C4-2B (cell line): Measurements from ENCODE around the gene FOXJ3.

Experiments used
- CTCF ChIP-seq: fragments of 450-650 bp; conservative IDR thresholded peaks from 2 replicates; pipeline ENCODE4 v1.5.1; 2017; ENCODE audit warnings: mild to moderate bottlenecking
- ZFX ChIP-seq: fragments of 450-650 bp; IDR thresholded peaks from 2 replicates; pipeline ENCODE4 v1.6.1; 2017

DNA sequence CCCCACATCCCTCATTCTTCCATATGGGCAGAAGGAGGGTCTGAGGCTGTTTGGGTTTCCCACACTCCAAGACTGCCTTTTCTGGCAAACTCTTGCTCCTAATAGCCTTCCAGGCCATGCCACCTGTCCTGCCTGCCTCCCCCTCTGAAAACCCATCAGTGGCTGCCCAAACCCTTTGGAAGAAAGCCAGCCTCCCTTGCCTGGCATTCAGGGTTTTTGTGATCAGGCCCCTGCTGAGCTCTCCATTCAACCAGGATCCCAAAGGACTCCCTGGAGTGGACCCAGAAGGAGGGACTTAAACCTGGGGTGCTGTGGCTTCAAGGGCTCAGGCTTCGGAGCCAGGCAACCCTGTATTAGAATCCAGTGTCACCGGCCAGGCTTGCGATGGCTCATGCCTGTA lies 166.3 kb downstream of the FOXJ3 start:
- no peak for TF ChIP-seq CTCF
- no peak for TF ChIP-seq ZFX
